Urinary bladder (tissue), 4 donors: ENCODE measurements around the gene ANKRD55. TPM values are rescaled to one million over a fixed set of nuclear protein-coding genes. Genes with fewer than 3 reads are reported as not detected.
"Not testable (repeated sequence)": the region's sequence is repeated elsewhere in the genome, so short reads cannot be mapped to it uniquely, and the experiment has no call there.

ENCODE experiments used
- DNase-seq: peaks from one replicate; pipeline ENCODE4 v3.0.0-alpha.2; 2015; ENCODE audit errors: extremely low spot score
- H3K27ac ChIP-seq: one replicate; pipeline ENCODE4 v1.5.1; 2013; ENCODE audit warnings: low read depth, mild to moderate bottlenecking, moderate library complexity
- H3K36me3 ChIP-seq: one replicate; pipeline ENCODE4 v1.6.1; 2013; ENCODE audit warnings: mild to moderate bottlenecking, moderate library complexity; ENCODE audit not compliant: insufficient read depth
- H3K4me1 ChIP-seq: one replicate; pipeline ENCODE4 v1.6.1; 2013; ENCODE audit warnings: mild to moderate bottlenecking, moderate library complexity; ENCODE audit not compliant: insufficient read depth
- H3K4me3 ChIP-seq: one replicate; pipeline ENCODE4 v1.5.1; 2013; ENCODE audit warnings: low read depth, low read length
- WGBS: extraction: QIAGEN DNeasy Blood & Tissue Kit; methylation state at CpG from one replicate; pipeline ENCODE4 v1.1.7; 2013; 5-methylcytosine and 5-hydroxymethylcytosine counted together
- polyA plus RNA-seq: library from polyadenylated mRNA; stranded (reverse); fragments of 200-250 nt; gene quantifications from one replicate; pipeline ENCODE4 v1.2.3, GENCODE V29; 2013
- total RNA-seq: library from RNA; depleted of rRNA; stranded (reverse); fragments of >200 nt; gene quantifications from one replicate; pipeline ENCODE4 v1.2.3, GENCODE V29; 2014
- donor health status: healthy with polysubstance abuse.
- donor health status: healthy.

ANKRD55 gene
- total and polyA plus RNA-seq, 2 donors: 0.05 TPM; not detected in 1

DNA sequence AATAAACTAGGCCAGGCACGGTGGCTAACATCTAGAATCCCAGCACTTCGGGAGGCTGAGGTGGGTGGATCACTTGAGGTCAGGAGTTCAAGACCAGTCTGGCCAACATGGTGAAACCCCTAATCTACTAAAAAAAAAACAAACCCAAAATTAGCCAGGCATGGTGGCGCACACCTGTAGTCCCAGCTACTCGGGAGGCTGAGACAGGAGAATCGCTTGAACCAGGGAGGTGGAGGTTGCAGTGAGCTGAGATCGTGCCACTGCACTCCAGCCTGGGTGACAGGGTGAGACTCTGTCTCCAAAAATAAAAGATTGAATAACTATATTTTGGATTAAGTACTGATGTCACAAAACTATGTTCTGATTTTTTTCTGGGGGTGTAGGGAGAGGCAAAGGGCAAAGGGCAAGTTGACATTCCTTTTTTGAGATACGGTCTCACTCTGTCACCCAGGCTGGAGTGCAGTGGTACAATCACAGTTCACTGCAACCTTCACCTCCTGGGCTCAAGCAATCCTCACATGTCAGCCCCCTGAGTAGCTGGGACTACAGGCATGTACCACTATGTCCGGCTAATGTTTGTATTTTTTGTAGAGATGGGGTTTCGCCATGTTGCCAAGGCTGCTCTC lies 110.7 kb downstream of the ANKRD55 start:
- H3K4me1 ChIP-seq: not testable (repeated sequence)
- 96% methylated on average over 9 of the region's 9 CpGs for WGBS

DNA sequence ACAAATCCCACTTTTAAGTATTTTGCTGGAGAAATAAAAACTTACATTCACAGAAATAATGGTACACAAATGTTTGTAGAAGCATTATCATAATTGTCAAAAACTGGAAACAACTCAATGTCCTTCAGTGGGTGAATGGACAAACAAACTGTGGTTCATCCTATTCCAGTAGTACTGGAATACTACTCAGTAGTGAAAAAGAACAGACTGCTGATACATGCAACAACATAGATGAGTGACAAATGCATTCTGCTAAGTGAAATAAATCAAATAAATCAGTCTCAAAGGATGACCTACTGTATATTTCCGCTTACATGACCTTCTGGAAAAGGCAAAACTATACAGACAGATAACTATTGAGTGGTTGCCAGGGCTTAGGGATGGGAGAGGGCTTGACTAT lies 114.1 kb downstream of the ANKRD55 start:
- 92% methylated on average over 1 of the region's 1 CpG for WGBS
- H3K4me3 ChIP-seq: no peak overlapping the region
- DNase-seq: no peak
- no peak overlapping the region for H3K27ac ChIP-seq
- H3K4me1 ChIP-seq: no peaks in the 10 kb centered on the region
- no peaks in the 10 kb centered on the region for H3K36me3 ChIP-seq

More for the DNA sequence above, 110.7 kb downstream of the ANKRD55 start:
- not testable (repeated sequence) for H3K27ac ChIP-seq, DNase-seq, H3K4me3 ChIP-seq, H3K36me3 ChIP-seq

DNA sequence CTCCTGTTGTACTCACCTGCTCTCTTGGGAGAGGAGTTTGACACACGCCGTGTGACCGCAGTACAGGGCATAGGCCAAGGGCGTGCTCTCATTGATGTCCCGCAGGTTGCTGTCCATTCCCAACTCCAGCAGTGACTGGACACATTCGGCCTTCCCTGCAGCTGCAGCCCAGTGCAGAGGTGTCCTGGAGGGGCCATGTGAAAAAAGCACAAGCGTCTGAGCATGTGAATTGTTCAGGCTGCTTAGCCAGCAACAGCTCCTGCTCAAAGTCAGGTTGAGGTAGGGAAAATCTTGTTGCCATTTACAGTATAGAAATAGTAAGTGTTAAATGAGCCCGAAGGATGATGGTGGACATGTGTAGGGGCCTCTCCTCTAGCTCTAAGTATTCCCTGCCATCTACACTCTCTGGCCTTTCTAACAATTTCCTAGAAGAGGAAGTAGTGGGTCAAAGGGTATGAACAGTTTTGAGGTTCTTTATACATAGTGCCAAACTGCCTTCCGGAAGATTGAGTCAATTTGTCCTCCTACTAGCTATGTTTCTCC lies 116.5 kb downstream of the ANKRD55 start:
- no peaks in the 10 kb centered on the region for H3K4me1 ChIP-seq
- H3K27ac ChIP-seq: no peak overlapping the region
- no peaks in the 10 kb centered on the region for H3K36me3 ChIP-seq
- no peak overlapping the region for H3K4me3 ChIP-seq
- 84% methylated on average over 9 of the region's 9 CpGs for WGBS
- DNase-seq: no peak

- no peak for DNase-seq
- no peaks in the 10 kb centered on the region for H3K36me3 ChIP-seq
- H3K27ac ChIP-seq: no peak overlapping the region
- 98% methylated on average over 4 of the region's 4 CpGs for WGBS
- no peak overlapping the region for H3K4me3 ChIP-seq
- no peaks in the 10 kb centered on the region for H3K4me1 ChIP-seq
Measured at GRCh38 chr5:56115589-56115988, 117.5 kb downstream of the ANKRD55 start.

DNA sequence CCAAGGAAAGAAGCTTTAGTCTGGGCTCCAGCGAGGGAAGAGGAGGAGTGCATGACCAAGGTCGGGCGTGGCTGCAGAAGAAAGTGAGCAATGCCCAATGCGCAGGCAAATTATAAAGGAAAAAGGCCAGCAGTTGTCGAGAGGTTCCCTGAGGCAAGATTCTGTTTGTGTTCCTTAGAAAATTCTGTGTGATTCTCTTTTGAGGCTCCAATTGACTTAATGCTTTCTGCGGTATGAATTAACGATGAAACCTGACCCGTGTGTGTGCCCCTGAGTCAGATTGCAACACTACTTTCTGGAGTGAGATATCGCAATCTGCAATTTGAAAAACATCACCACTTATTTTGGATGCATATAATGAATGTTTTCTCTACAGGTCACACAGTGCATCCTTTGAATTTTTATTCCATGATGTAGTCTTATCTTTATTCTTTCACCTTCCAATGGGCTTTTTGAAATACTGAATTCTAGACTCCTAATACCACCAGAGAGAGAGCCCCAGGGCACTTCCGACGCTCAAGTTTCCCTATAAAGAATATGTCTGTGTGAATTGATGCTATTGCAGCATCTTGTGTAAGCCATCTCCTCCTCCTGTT lies 120.5 kb downstream of the ANKRD55 start:
- Histone ChIP-seq H3K36me3 (no peaks in the 10 kb centered on the region), H3K4me3 (no peak overlapping the region), H3K27ac (no peak overlapping the region), H3K4me1 (no peaks in the 10 kb centered on the region)
- no peak for DNase-seq
- WGBS: 86% methylated on average over 11 of the region's 11 CpGs

GRCh38 chr5:56111404-56111781 lies 121.7 kb downstream of the ANKRD55 start:
- WGBS: 90% methylated on average over 9 of the region's 9 CpGs

GRCh38 chr5:56110646-56111403 lies 122.3 kb downstream of the ANKRD55 start:
- no peak for DNase-seq
- Histone ChIP-seq H3K4me1 (no peaks in the 10 kb centered on the region), H3K4me3 (no peak overlapping the region), H3K27ac (no peak overlapping the region), H3K36me3 (no peaks in the 10 kb centered on the region)
- 83% methylated on average over 6 of the region's 6 CpGs for WGBS

More at GRCh38 chr5:56111404-56111781, 121.7 kb downstream of the ANKRD55 start:
- Histone ChIP-seq H3K36me3 (no peaks in the 10 kb centered on the region), H3K4me1 (no peaks in the 10 kb centered on the region), H3K27ac (no peak overlapping the region), H3K4me3 (no peak overlapping the region)
- DNase-seq: no peak

DNA sequence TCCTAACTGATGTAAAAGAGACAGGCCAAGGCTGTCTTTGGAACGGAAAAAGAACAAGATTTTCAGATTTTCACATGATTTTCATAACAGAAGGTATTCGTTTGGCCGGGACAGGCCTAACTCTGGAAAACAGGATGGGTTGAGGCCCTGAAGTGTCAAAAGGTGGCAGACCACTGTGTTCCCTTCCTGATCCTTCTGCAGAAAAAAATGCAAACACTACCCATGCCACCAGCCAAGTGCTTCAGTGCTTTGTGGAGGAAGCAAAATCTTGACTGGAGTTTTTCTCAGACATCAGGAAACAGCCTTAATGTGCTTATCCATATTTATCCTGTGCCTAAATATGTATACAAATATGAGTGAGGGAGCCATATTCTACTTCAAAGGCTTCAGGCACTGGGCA lies 124.9 kb downstream of the ANKRD55 start:
- no peaks in the 10 kb centered on the region for H3K4me1 ChIP-seq
- WGBS: 59% methylated on average over 3 of the region's 3 CpGs
- no peaks in the 10 kb centered on the region for H3K36me3 ChIP-seq
- H3K4me3 ChIP-seq: no peak overlapping the region
- no peak for DNase-seq
- no peak overlapping the region for H3K27ac ChIP-seq

GRCh38 chr5:56106837-56107236 lies 126.3 kb downstream of the ANKRD55 start:
- Histone ChIP-seq H3K4me1 (no peaks in the 10 kb centered on the region), H3K4me3 (no peak overlapping the region), H3K36me3 (no peaks in the 10 kb centered on the region), H3K27ac (no peak overlapping the region)
- DNase-seq: no peak

DNA sequence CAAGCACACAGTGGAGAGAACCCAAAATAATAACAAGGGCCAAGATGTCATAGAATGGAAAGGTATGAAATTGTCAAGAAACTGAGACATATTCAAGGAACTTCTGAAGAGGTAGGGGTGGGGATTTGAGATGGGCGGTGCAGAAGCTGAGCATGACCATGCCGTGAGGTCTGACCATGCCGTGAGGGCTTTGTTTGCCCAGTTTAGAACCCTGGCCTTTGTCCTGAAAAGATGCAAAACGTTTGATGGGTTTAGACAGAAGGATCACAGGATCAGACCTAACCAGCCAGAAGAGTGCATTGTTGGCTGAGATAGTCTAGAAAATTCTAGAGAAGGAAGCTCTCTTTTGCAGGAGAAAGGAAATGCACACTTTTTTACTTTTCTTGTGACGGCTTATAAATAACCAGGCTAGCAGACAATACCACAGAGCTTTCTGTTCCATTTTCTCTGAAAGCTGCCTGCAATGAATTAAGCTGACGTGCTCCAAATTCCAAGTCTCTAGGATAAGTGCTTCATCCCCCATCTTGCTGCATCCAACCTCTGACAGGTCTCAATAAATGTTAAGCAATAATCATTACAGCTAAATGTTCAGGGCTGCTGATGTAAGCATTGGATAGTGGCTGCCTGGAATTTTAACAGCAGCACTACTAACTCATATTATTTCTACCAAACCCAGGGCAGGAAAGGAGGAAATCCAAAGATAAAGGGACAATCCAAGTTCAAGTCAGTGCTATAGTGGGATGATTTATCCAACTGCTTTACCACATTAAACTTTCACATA lies 127.4 kb downstream of the ANKRD55 start:
- DNase-seq: no peak
- H3K36me3 ChIP-seq: no peaks in the 10 kb centered on the region
- WGBS: 64% methylated on average over 6 of the region's 6 CpGs
- H3K4me3 ChIP-seq: no peak overlapping the region
- no peak overlapping the region for H3K27ac ChIP-seq
- H3K4me1 ChIP-seq: no peaks in the 10 kb centered on the region

- 38% methylated on average over 1 of the region's 1 CpG for WGBS
- Histone ChIP-seq H3K27ac (no peak overlapping the region), H3K4me1 (no peaks in the 10 kb centered on the region), H3K36me3 (no peaks in the 10 kb centered on the region), H3K4me3 (no peak overlapping the region)
- no peak for DNase-seq
Measured at GRCh38 chr5:56102889-56103288, 130.2 kb downstream of the ANKRD55 start.

GRCh38 chr5:56102207-56102606 lies 130.9 kb downstream of the ANKRD55 start:
- not testable (repeated sequence) for H3K4me1 ChIP-seq, DNase-seq, H3K27ac ChIP-seq, H3K36me3 ChIP-seq, H3K4me3 ChIP-seq
- WGBS: 93% methylated on average over 9 of the region's 9 CpGs

DNA sequence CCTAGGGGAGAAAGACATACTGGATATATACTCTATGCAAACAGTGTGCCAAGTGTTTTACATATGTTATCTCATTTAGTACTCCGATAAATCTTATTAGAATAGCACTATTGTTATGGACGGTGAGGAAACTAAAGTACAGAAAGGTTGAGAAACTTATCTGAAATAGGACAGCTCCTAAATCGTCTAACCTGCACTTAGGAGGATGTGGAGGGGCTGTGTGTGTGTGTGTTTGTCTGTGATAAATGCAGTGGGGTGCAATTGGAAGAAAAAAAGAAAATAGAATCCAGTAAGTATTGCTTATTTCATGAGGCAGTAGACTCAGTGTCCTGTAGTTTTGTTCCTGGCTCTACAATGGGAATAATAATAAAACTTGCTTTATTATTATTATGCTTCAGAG lies 131.9 kb downstream of the ANKRD55 start:
- Histone ChIP-seq H3K36me3 (no peaks in the 10 kb centered on the region), H3K4me3 (no peak overlapping the region), H3K4me1 (no peaks in the 10 kb centered on the region), H3K27ac (no peak overlapping the region)
- WGBS: 95% methylated on average over 3 of the region's 3 CpGs
- no peak for DNase-seq
